ENCODE measurements around the gene FBXW5. TPM values are rescaled to one million over a fixed set of nuclear protein-coding genes. Genes with fewer than 3 reads are reported as not detected.

FBXW5 gene
- total RNA-seq, 2 donors from 2014 or later, result 102 to 155 TPM

GRCh38 chr9:136982232-136983051 is 37.9 kb upstream of the FBXW5 start, which contains the start of gene LCNL1:
Gene LCNL1, plus strand, starts transcription at chr9:136982993. Its CDS starts 594 bp downstream, at chr9:136983587.
- H3K27ac Mint-ChIP-seq, result no peak within 1 kb of the TSS
- no peak for DNase-seq (ENCODE audit: low spot score)
- no peaks in the 10 kb centered on the region for H3K9me3 Mint-ChIP-seq
- ATAC-seq, result no peak
- H3K4me1 Mint-ChIP-seq (ENCODE audit: low read depth in 2 of 2), result peaks cover 4 to 6% of the 10 kb centered on the region in 2 donors
- H3K4me3 Mint-ChIP-seq, result peak within 1 kb of the TSS; percentile 2
- H3K36me3 Mint-ChIP-seq, result no peaks in the 10 kb centered on the region
- peaks cover 5 to 9% of the 10 kb centered on the region in 2 donors for H3K27me3 Mint-ChIP-seq

- no peak overlapping the region for H3K4me3 Mint-ChIP-seq
- no peaks in the 10 kb centered on the region for H3K9me3 Mint-ChIP-seq
Measured at GRCh38 chr9:136981588-136982231, 37.2 kb upstream of the FBXW5 start.

GRCh38 chr9:136980669-136981478 is 36.3 kb upstream of the FBXW5 start:
- Mint-ChIP-seq H3K36me3 (no peaks in the 10 kb centered on the region), H3K4me1 (ENCODE audit: low read depth in 2 of 2) (peaks cover 6 to 10% of the 10 kb centered on the region in 2 donors), H3K27me3 (peaks cover 5 to 9% of the 10 kb centered on the region in 2 donors), H3K27ac (no peak overlapping the region), H3K4me3 (no peak overlapping the region), H3K9me3 (no peaks in the 10 kb centered on the region)
- DNase-seq (ENCODE audit: low spot score) (no peak), ATAC-seq (no peak)

More at GRCh38 chr9:136981588-136982231, 37.2 kb upstream of the FBXW5 start:
- no peak overlapping the region for H3K27ac Mint-ChIP-seq
- DNase-seq (ENCODE audit: low spot score) (no peak), ATAC-seq (no peak)
- H3K27me3 Mint-ChIP-seq, result peaks cover 5 to 9% of the 10 kb centered on the region in 2 donors
- H3K36me3 Mint-ChIP-seq, result no peaks in the 10 kb centered on the region
- H3K4me1 Mint-ChIP-seq (ENCODE audit: low read depth in 2 of 2), result peaks cover 4 to 6% of the 10 kb centered on the region in 2 donors

- no peaks in the 10 kb centered on the region for H3K9me3 Mint-ChIP-seq
- H3K4me1 Mint-ChIP-seq (ENCODE audit: low read depth in 2 of 2), result peaks cover 12 to 17% of the 10 kb centered on the region in 2 donors
- no peak overlapping the region for H3K27ac Mint-ChIP-seq
- ATAC-seq, result no peak
- no peaks in the 10 kb centered on the region for H3K36me3 Mint-ChIP-seq
- H3K27me3 Mint-ChIP-seq, result peaks cover 5 to 9% of the 10 kb centered on the region in 2 donors
- no peak overlapping the region for H3K4me3 Mint-ChIP-seq
- DNase-seq (ENCODE audit: low spot score), result no peak
Measured at GRCh38 chr9:136979769-136980587, 35.4 kb upstream of the FBXW5 start.

- Mint-ChIP-seq H3K27me3 (peaks cover 4 to 5% of the 10 kb centered on the region in 2 donors), H3K36me3 (no peaks in the 10 kb centered on the region), H3K4me3 (no peak overlapping the region), H3K4me1 (ENCODE audit: low read depth in 2 of 2) (peaks cover 10 to 16% of the 10 kb centered on the region in 2 donors), H3K27ac (no peak overlapping the region), H3K9me3 (no peaks in the 10 kb centered on the region)
- ATAC-seq (no peak), DNase-seq (ENCODE audit: low spot score) (no peak)
Measured at GRCh38 chr9:136978865-136979544, 34.5 kb upstream of the FBXW5 start.

GRCh38 chr9:136978073-136978864 is 33.7 kb upstream of the FBXW5 start:
- Mint-ChIP-seq H3K36me3 (no peaks in the 10 kb centered on the region), H3K27ac (no peak overlapping the region), H3K9me3 (no peaks in the 10 kb centered on the region), H3K27me3 (no peaks in the 10 kb centered on the region), H3K4me3 (peak overlapping the region; percentile 52), H3K4me1 (ENCODE audit: low read depth in 2 of 2) (peaks cover 6 to 13% of the 10 kb centered on the region in 2 donors)
- ATAC-seq (peak; percentile 72 to 85), DNase-seq (ENCODE audit: low spot score) (peak; percentile 87)

- H3K4me1 Mint-ChIP-seq (ENCODE audit: low read depth in 2 of 2), result peaks cover 6 to 13% of the 10 kb centered on the region in 2 donors
- H3K27me3 Mint-ChIP-seq, result no peaks in the 10 kb centered on the region
- no peaks in the 10 kb centered on the region for H3K36me3 Mint-ChIP-seq
- no peak for DNase-seq (ENCODE audit: low spot score)
- ATAC-seq, result no peak
- peak overlapping the region; percentile 52 for H3K4me3 Mint-ChIP-seq
- no peak overlapping the region for H3K27ac Mint-ChIP-seq
- H3K9me3 Mint-ChIP-seq, result no peaks in the 10 kb centered on the region
Measured at GRCh38 chr9:136977649-136978072, 33.1 kb upstream of the FBXW5 start.

- H3K27me3 Mint-ChIP-seq, result no peaks in the 10 kb centered on the region
- H3K9me3 Mint-ChIP-seq, result no peaks in the 10 kb centered on the region
- peaks cover 6 to 13% of the 10 kb centered on the region in 2 donors for H3K4me1 Mint-ChIP-seq (ENCODE audit: low read depth in 2 of 2)
- ATAC-seq (no peak), DNase-seq (ENCODE audit: low spot score) (no peak)
- no peaks in the 10 kb centered on the region for H3K36me3 Mint-ChIP-seq
- H3K4me3 Mint-ChIP-seq, result peak within 1 kb of the TSS; percentile 52
- no peak within 1 kb of the TSS for H3K27ac Mint-ChIP-seq
Measured at GRCh38 chr9:136977223-136977622, 32.7 kb upstream of the FBXW5 start, which contains the start of gene PTGDS. Gene PTGDS, plus strand, starts transcription at chr9:136977504. Its CDS starts 75 bp downstream, at chr9:136977579.

- peak overlapping the region; percentile 58 to 72 for H3K27ac Mint-ChIP-seq
Measured at GRCh38 chr9:136975644-136976043, 31.1 kb upstream of the FBXW5 start.

GRCh38 chr9:136974817-136975535 is 30.4 kb upstream of the FBXW5 start:
- Mint-ChIP-seq H3K4me1 (ENCODE audit: low read depth in 2 of 2) (peaks cover 6 to 13% of the 10 kb centered on the region in 2 donors), H3K27me3 (no peaks in the 10 kb centered on the region), H3K9me3 (no peaks in the 10 kb centered on the region), H3K27ac (peak overlapping the region; percentile 58 to 72), H3K36me3 (no peaks in the 10 kb centered on the region), H3K4me3 (peak overlapping the region; percentile 63)
- DNase-seq (ENCODE audit: low spot score) (no peak), ATAC-seq (no peak)

More at GRCh38 chr9:136975644-136976043, 31.1 kb upstream of the FBXW5 start:
- DNase-seq (ENCODE audit: low spot score) (no peak), ATAC-seq (peak; percentile 39 to 46)
- Mint-ChIP-seq H3K9me3 (no peaks in the 10 kb centered on the region), H3K27me3 (no peaks in the 10 kb centered on the region), H3K36me3 (no peaks in the 10 kb centered on the region), H3K4me3 (peak overlapping the region; percentile 63), H3K4me1 (ENCODE audit: low read depth in 2 of 2) (peaks cover 6 to 13% of the 10 kb centered on the region in 2 donors)
